WTC11 (cell line): Measurements from ENCODE around the gene PI4K2B. TPM values are rescaled to one million over a fixed set of nuclear protein-coding genes. Genes with fewer than 3 reads are reported as not detected.

Source experiments
- ATAC-seq: fragments of 200-7000 bp; cut with Tn5 transposase; 2 replicates; pipeline ENCODE4 v1.10.0; 2021; ENCODE audit warnings: mild to moderate bottlenecking, moderate library complexity
- CTCF ChIA-PET: fragments of 300-600 bp; sonication (Branson Sonifier 250); formaldehyde crosslinking; loops from one replicate; lab custom pipeline; 2021; ENCODE audit warnings: antibody characterized with exemption; lab: Charles Lee
- POLR2A ChIA-PET: fragments of 350-600 bp; sonication (Branson Sonifier 250); formaldehyde crosslinking; loops from one replicate; lab custom pipeline; 2021; ENCODE audit warnings: antibody characterized with exemption; lab: Charles Lee
- DNase-seq: peaks from one replicate; pipeline ENCODE4 v3.0.0; 2021; ENCODE audit warnings: low spot score
- H3K27ac Mint-ChIP-seq: 2 replicates; pipeline ENCODE4 v1.8.0; 2021; ENCODE audit warnings: mixed read lengths
- H3K27me3 Mint-ChIP-seq: 2 replicates; pipeline ENCODE4 v1.8.0; 2021; ENCODE audit warnings: low read depth, mild to moderate bottlenecking, moderate library complexity, mixed read lengths
- H3K36me3 Mint-ChIP-seq: 2 replicates; pipeline ENCODE4 v1.8.0; 2021; ENCODE audit warnings: mixed read lengths
- H3K4me1 Mint-ChIP-seq: 2 replicates; pipeline ENCODE4 v1.8.0; 2022; ENCODE audit warnings: mixed read lengths
- H3K4me3 Mint-ChIP-seq: 2 replicates; pipeline ENCODE4 v1.8.0; 2021; ENCODE audit warnings: mild to moderate bottlenecking, moderate library complexity, mixed read lengths
- H3K9me3 Mint-ChIP-seq: 2 replicates; pipeline ENCODE4 v1.8.0; 2021; ENCODE audit warnings: mixed read lengths
- ATF2 ChIP-seq: sonication (generic); formaldehyde crosslinking; IDR thresholded peaks from 2 replicates; pipeline ENCODE4 v1.8.1; 2022; ENCODE audit warnings: low read depth, missing genetic modification reagents, borderline replicate concordance
- ATF3 ChIP-seq: sonication (generic); formaldehyde crosslinking; conservative IDR thresholded peaks from 2 replicates; pipeline ENCODE4 v1.8.1; 2022; ENCODE audit warnings: mild to moderate bottlenecking, missing genetic modification reagents
- CDX4 ChIP-seq: fragments of 250-450 bp; sonication (Bioruptor Pico); IDR thresholded peaks from 2 replicates; pipeline ENCODE4 v1.9.0; 2021; ENCODE audit warnings: moderate library complexity, mild to moderate bottlenecking, inconsistent platforms, borderline replicate concordance
- E2F4 ChIP-seq: sonication (generic); formaldehyde crosslinking; IDR thresholded peaks from 2 replicates; pipeline ENCODE4 v1.8.1; 2022; ENCODE audit warnings: low read depth, mild to moderate bottlenecking, moderate library complexity, missing genetic modification reagents, borderline replicate concordance
- FOXP4 ChIP-seq: sonication (generic); formaldehyde crosslinking; IDR thresholded peaks from 2 replicates; pipeline ENCODE4 v1.8.0; 2022; ENCODE audit warnings: mild to moderate bottlenecking, missing genetic modification reagents
- GTF2I ChIP-seq: fragments of 250-450 bp; sonication (Bioruptor Pico); conservative IDR thresholded peaks from 2 replicates; pipeline ENCODE4 v1.4.0; 2021; ENCODE audit warnings: mild to moderate bottlenecking
- MYBL2 ChIP-seq: sonication (generic); formaldehyde crosslinking; IDR thresholded peaks from 2 replicates; pipeline ENCODE4 v1.8.1; 2023; ENCODE audit warnings: mild to moderate bottlenecking, moderate library complexity, missing genetic modification reagents
- NFYB ChIP-seq: sonication (generic); formaldehyde crosslinking; conservative IDR thresholded peaks from 2 replicates; pipeline ENCODE4 v1.8.0; 2022; ENCODE audit warnings: low read depth, missing genetic modification reagents
- NR1H2 ChIP-seq: sonication (generic); formaldehyde crosslinking; IDR thresholded peaks from 2 replicates; pipeline ENCODE4 v1.9.0; 2021; ENCODE audit warnings: mild to moderate bottlenecking, moderate library complexity, missing genetic modification reagents
- OVOL2 ChIP-seq: fragments of 250-450 bp; sonication (Bioruptor Pico); IDR thresholded peaks from 2 replicates; pipeline ENCODE4 v1.9.0; 2021; ENCODE audit warnings: mild to moderate bottlenecking, borderline replicate concordance
- PREB ChIP-seq: sonication (generic); formaldehyde crosslinking; IDR thresholded peaks from 2 replicates; pipeline ENCODE4 v1.8.1; 2022; ENCODE audit warnings: mild to moderate bottlenecking, missing genetic modification reagents, moderate library complexity, borderline replicate concordance
- RORB ChIP-seq: fragments of 250-450 bp; sonication (Bioruptor Pico); IDR thresholded peaks from 2 replicates; pipeline ENCODE4 v1.9.0; 2021; ENCODE audit warnings: mild to moderate bottlenecking
- STAT6 ChIP-seq: sonication (generic); formaldehyde crosslinking; conservative IDR thresholded peaks from 2 replicates; pipeline ENCODE4 v1.8.1; 2023; ENCODE audit warnings: mild to moderate bottlenecking, low read depth, missing genetic modification reagents, moderate library complexity
- TCF7 ChIP-seq: sonication (generic); formaldehyde crosslinking; IDR thresholded peaks from 2 replicates; pipeline ENCODE4 v1.8.0; 2022; ENCODE audit warnings: mild to moderate bottlenecking, low read depth, missing genetic modification reagents, moderate library complexity
- USF2 ChIP-seq: sonication (generic); formaldehyde crosslinking; IDR thresholded peaks from 2 replicates; pipeline ENCODE4 v1.8.1; 2023; ENCODE audit warnings: mild to moderate bottlenecking, missing genetic modification reagents, moderate library complexity
- ZNF121 ChIP-seq: sonication (generic); formaldehyde crosslinking; IDR thresholded peaks from 2 replicates; pipeline ENCODE4 v1.8.0; 2023; ENCODE audit warnings: missing genetic modification reagents
- ZNF232 ChIP-seq: sonication (generic); formaldehyde crosslinking; IDR thresholded peaks from 2 replicates; pipeline ENCODE4 v1.8.0; 2022; ENCODE audit warnings: mild to moderate bottlenecking, missing genetic modification reagents
- ZNF317 ChIP-seq: sonication (generic); formaldehyde crosslinking; IDR thresholded peaks from 2 replicates; pipeline ENCODE4 v1.8.1; 2023; ENCODE audit warnings: low read depth, mild to moderate bottlenecking, moderate library complexity, missing genetic modification reagents, borderline replicate concordance
- total RNA-seq: library from RNA; stranded (reverse); gene quantifications from 3 replicates; pipeline ENCODE4 v1.2.3, GENCODE V29; 2021

Gene PI4K2B
- total RNA-seq, 1 experiment from 2014 or later, result 15.1 TPM

- TF ChIP-seq ATF2 (CRISPR knock-in tag), result no peak
- TF ChIP-seq FOXP4, result no peak
- TF ChIP-seq PREB, result no peak
- TF ChIP-seq MYBL2 (CRISPR knock-in tag), result no peak
- no peak for TF ChIP-seq E2F4 (CRISPR knock-in tag)
- TF ChIP-seq ZNF317, result no peak
Observed at GRCh38 chr4:25290490-25291067, 56.7 kb downstream of the PI4K2B start (continued).

- ChIA-PET POLR2A (no interaction called here), CTCF (interaction anchor here (2.6 kb wide), 1 partner anchor 21 kb away, joined by 13 read pairs; the partner anchor contains the start of gene ZCCHC4)
- no peak for ATAC-seq
- Mint-ChIP-seq H3K4me1 (peaks cover 4% of the 10 kb centered on the region), H3K27ac (no peak overlapping the region), H3K9me3 (peaks cover 20% of the 10 kb centered on the region), H3K27me3 (peaks cover 7% of the 10 kb centered on the region)
- DNase-seq, result no peak
- TF ChIP-seq TCF7 (CRISPR knock-in tag) (no peak), ATF3 (CRISPR knock-in tag) (no peak), STAT6 (CRISPR knock-in tag) (no peak), NFYB (CRISPR knock-in tag) (no peak), USF2 (no peak), NR1H2 (no peak), RORB (no peak), E2F4 (CRISPR knock-in tag) (no peak), PREB (no peak), ZNF232 (CRISPR knock-in tag) (no peak), GTF2I (CRISPR knock-in tag) (no peak), CDX4 (CRISPR knock-in tag) (no peak), FOXP4 (no peak), ZNF121 (no peak), OVOL2 (CRISPR knock-in tag) (no peak)
- TF ChIP-seq, all 79 proteins: peak for 0
- Mint-ChIP-seq H3K36me3 (no peaks in the 10 kb centered on the region), H3K4me3 (no peak overlapping the region)
Observed at GRCh38 chr4:25291158-25291733, 57.4 kb downstream of the PI4K2B start.
